ENCODE data around the gene NME4. TPM values are rescaled to one million over a fixed set of nuclear protein-coding genes. Genes with fewer than 3 reads are reported as not detected.
A peak's percentile ranks its signal among the peaks of the same experiment; 100 is the strongest.
"Not testable (repeated sequence)": the region's sequence is repeated elsewhere in the genome, so short reads cannot be mapped to it uniquely, and the experiment has no call there.

The NME4 gene
- polyA plus RNA-seq, 2 of the 4 experiments (the other 2 are of a cell fraction), result 239 to 349 TPM

DNA sequence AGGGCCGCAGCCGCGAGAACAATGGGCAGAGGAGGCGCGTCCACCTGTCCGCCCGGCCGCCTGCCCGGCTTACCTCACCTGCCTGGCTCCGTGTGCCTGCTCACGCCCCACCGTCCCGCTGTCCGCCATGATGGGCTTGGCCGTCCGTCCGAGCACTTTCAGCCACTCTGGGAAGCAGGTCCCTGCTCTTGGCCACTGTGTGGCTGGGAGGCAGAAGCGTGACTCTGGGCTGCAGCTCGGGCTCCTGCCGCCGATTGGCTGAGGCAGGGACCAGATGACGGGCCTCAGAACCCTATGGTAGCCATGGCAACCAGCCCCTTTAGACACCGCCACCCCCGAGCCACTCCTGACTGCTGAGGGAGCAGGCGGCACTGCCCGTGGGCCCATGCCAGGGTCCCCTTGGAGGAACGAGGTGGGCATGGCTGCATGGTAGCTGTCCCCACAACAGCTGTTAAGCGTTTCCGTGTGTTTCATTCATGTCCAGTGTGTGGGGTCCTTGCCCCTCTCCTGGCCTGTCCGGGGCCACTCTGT, 35.6 kb upstream of the NME4 start:
- no peak for DNase-seq (ENCODE audit: low read depth in 1 of 2, low spot score in 1 of 2)
- POLR2A ChIA-PET, result interaction anchor here (0.9 to 1.4 kb wide), 2 partner anchors 134 to 283 kb away, joined by 3 to 5 read pairs; partner anchors contain the start of gene MPG
- Histone ChIP-seq H3K4me2 (peak overlapping the region; percentile 75; the same call in 1 of the 3 replicates), H3K4me1 (peaks cover 7% of the 10 kb centered on the region; the same call in 2 of the 3 replicates), H3K27ac (no peak overlapping the region), H3K9me3 (no peaks in the 10 kb centered on the region), H3K4me3 (no peak overlapping the region)
- ATAC-seq, result no peak
- FAIRE-seq, result no peak
- CTCF ChIA-PET, result interaction anchor here (0.6 to 7.6 kb wide), 47 partner anchors 10 to 327 kb away, joined by 3 to 80 read pairs (median 7); partner anchors contain the start of genes AXIN1, FAM234A, HBQ1 and MRPL28
- no peak for TF ChIP-seq JUN (IDR thresholded peaks at IDR 0.05)
- TF ChIP-seq CBX2 (IDR thresholded peaks at IDR 0.05; ENCODE audit: borderline replicate concordance, low read depth), result no peak
- no peak for TF ChIP-seq HOXA7 (CRISPR knock-in tag; IDR thresholded peaks at IDR 0.05)
- TF ChIP-seq, protein P1, sequence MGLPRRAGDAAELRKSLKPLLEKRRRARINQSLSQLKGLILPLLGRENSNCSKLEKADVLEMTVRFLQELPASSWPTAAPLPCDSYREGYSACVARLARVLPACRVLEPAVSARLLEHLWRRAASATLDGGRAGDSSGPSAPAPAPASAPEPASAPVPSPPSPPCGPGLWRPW (IDR thresholded peaks at IDR 0.05), result no peak
- TF ChIP-seq RAD21 (conservative IDR thresholded peaks at IDR 0.05 in 1 of 2, IDR thresholded peaks at IDR 0.05 in 1 of 2), result no peak
- no peak for TF ChIP-seq ZNF302 (CRISPR knock-in tag; IDR thresholded peaks at IDR 0.05)
- TF ChIP-seq, protein P2, sequence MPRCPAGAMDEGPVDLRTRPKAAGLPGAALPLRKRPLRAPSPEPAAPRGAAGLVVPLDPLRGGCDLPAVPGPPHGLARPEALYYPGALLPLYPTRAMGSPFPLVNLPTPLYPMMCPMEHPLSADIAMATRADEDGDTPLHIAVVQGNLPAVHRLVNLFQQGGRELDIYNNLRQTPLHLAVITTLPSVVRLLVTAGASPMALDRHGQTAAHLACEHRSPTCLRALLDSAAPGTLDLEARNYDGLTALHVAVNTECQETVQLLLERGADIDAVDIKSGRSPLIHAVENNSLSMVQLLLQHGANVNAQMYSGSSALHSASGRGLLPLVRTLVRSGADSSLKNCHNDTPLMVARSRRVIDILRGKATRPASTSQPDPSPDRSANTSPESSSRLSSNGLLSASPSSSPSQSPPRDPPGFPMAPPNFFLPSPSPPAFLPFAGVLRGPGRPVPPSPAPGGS (IDR thresholded peaks at IDR 0.05), result no peak
- WGBS (ENCODE audit: missing lambda C conversion rate), result 80% methylated on average over 26 of the region's 30 CpGs

DNA sequence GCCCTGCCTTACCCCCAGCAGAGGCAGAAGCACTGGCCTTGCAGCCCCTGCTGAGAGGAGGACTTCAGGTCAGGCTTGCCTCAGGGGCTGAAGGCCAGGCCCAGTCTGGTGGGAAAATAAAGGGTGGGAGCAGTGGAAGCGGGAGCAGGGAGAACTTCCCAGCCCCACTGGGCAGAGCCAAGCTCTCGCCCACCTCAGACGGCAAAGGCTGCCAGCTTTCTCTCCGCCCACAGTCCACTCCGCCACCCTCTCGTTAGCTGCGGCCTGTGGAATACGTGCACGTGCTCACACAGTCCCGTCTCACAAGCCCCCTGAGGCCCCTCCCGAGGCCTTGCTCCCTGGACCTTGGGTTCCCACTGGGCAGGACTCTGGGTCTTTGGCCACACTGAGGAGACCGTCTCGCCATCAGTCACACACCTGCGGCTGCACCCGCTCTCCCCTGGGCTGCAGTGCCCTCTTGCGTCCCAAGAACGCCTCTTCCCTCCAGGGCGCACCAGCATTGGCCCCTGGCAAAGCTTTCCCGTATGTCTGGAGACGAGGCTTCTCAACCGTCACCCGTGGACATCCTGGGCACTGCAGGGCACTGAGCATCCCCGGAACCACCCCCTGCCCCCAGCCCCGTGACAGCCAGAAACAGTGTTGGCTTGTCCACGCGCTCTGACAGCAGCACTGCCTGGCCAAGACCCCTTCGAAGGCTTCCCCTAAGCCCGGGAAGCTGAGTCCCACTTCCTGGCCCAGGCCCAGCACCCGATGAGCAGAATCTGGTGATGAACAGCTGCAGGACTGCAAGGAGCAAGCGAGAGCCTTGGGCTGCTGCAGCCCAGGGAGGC, 34.9 kb upstream of the NME4 start:
- ChIA-PET CTCF (interaction anchor here (0.6 to 7.6 kb wide), 73 partner anchors 10 to 328 kb away, joined by 3 to 80 read pairs (median 6); partner anchors contain the start of genes ARHGDIG, AXIN1, FAM234A and HBQ1), POLR2A (interaction anchor here (0.7 to 1.4 kb wide), 6 partner anchors 9 to 284 kb away, joined by 3 to 7 read pairs (median 5); partner anchors contain the start of genes AXIN1 and MPG)
- 14% methylated on average over 21 of the region's 30 CpGs for WGBS (ENCODE audit: missing lambda C conversion rate)
- DNase-seq (ENCODE audit: low read depth in 1 of 2, low spot score in 1 of 2), result peak; percentile 89 to 94
- peak; percentile 86 to 94 for ATAC-seq
- Histone ChIP-seq H3K4me2 (peak overlapping the region; percentile 75), H3K4me3 (no peak overlapping the region), H3K9me3 (no peaks in the 10 kb centered on the region), H3K4me1 (peaks cover 7% of the 10 kb centered on the region; the same call in 2 of the 3 replicates), H3K27ac (0 out of 6 replicates have a peak overlapping the region, but pooled peaks of 1 of the 2 experiments have one; percentile 49)
- TF ChIP-seq HOXA7 (CRISPR knock-in tag; IDR thresholded peaks at IDR 0.05) (no peak), CHD4 (IDR thresholded peaks at IDR 0.05; ENCODE audit: borderline replicate concordance) (no peak), CEBPB (IDR thresholded peaks at IDR 0.05) (no peak), NFE2L2 (conservative IDR thresholded peaks at IDR 0.05; ENCODE audit: low read length) (no peak), NR3C1 (IDR thresholded peaks at IDR 0.05) (no peak), ZNF302 (CRISPR knock-in tag; IDR thresholded peaks at IDR 0.05) (no peak), HOXB13 (CRISPR knock-in tag; IDR thresholded peaks at IDR 0.05; ENCODE audit: low read depth) (no peak), RAD21 (conservative IDR thresholded peaks at IDR 0.05 in 1 of 2, IDR thresholded peaks at IDR 0.05 in 1 of 2) (peak; percentile 96 to 97), SMC3 (IDR thresholded peaks at IDR 0.05) (peak; percentile 84), ZC3H11A (IDR thresholded peaks at IDR 0.05) (no peak), ZFP36 (IDR thresholded peaks at IDR 0.05; ENCODE audit: borderline replicate concordance, partially characterized antibody) (no peak), CBX2 (IDR thresholded peaks at IDR 0.05; ENCODE audit: borderline replicate concordance, low read depth) (no peak)
- TF ChIP-seq, protein P1 (IDR thresholded peaks at IDR 0.05), result no peak
- TF ChIP-seq, protein P3, sequence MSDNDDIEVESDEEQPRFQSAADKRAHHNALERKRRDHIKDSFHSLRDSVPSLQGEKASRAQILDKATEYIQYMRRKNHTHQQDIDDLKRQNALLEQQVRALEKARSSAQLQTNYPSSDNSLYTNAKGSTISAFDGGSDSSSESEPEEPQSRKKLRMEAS (IDR thresholded peaks at IDR 0.05), result peak; percentile 50; the same call in 1 of the 2 replicates
- TF ChIP-seq, protein P4, sequence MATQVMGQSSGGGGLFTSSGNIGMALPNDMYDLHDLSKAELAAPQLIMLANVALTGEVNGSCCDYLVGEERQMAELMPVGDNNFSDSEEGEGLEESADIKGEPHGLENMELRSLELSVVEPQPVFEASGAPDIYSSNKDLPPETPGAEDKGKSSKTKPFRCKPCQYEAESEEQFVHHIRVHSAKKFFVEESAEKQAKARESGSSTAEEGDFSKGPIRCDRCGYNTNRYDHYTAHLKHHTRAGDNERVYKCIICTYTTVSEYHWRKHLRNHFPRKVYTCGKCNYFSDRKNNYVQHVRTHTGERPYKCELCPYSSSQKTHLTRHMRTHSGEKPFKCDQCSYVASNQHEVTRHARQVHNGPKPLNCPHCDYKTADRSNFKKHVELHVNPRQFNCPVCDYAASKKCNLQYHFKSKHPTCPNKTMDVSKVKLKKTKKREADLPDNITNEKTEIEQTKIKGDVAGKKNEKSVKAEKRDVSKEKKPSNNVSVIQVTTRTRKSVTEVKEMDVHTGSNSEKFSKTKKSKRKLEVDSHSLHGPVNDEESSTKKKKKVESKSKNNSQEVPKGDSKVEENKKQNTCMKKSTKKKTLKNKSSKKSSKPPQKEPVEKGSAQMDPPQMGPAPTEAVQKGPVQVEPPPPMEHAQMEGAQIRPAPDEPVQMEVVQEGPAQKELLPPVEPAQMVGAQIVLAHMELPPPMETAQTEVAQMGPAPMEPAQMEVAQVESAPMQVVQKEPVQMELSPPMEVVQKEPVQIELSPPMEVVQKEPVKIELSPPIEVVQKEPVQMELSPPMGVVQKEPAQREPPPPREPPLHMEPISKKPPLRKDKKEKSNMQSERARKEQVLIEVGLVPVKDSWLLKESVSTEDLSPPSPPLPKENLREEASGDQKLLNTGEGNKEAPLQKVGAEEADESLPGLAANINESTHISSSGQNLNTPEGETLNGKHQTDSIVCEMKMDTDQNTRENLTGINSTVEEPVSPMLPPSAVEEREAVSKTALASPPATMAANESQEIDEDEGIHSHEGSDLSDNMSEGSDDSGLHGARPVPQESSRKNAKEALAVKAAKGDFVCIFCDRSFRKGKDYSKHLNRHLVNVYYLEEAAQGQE (IDR thresholded peaks at IDR 0.05), result no peak
- TF ChIP-seq, protein P5, sequence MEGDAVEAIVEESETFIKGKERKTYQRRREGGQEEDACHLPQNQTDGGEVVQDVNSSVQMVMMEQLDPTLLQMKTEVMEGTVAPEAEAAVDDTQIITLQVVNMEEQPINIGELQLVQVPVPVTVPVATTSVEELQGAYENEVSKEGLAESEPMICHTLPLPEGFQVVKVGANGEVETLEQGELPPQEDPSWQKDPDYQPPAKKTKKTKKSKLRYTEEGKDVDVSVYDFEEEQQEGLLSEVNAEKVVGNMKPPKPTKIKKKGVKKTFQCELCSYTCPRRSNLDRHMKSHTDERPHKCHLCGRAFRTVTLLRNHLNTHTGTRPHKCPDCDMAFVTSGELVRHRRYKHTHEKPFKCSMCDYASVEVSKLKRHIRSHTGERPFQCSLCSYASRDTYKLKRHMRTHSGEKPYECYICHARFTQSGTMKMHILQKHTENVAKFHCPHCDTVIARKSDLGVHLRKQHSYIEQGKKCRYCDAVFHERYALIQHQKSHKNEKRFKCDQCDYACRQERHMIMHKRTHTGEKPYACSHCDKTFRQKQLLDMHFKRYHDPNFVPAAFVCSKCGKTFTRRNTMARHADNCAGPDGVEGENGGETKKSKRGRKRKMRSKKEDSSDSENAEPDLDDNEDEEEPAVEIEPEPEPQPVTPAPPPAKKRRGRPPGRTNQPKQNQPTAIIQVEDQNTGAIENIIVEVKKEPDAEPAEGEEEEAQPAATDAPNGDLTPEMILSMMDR (IDR thresholded peaks at IDR 0.05), result peak; percentile 88
- TF ChIP-seq, protein P6, sequence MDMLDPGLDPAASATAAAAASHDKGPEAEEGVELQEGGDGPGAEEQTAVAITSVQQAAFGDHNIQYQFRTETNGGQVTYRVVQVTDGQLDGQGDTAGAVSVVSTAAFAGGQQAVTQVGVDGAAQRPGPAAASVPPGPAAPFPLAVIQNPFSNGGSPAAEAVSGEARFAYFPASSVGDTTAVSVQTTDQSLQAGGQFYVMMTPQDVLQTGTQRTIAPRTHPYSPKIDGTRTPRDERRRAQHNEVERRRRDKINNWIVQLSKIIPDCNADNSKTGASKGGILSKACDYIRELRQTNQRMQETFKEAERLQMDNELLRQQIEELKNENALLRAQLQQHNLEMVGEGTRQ (IDR thresholded peaks at IDR 0.05), result no peak
- FAIRE-seq, result no peak

DNA sequence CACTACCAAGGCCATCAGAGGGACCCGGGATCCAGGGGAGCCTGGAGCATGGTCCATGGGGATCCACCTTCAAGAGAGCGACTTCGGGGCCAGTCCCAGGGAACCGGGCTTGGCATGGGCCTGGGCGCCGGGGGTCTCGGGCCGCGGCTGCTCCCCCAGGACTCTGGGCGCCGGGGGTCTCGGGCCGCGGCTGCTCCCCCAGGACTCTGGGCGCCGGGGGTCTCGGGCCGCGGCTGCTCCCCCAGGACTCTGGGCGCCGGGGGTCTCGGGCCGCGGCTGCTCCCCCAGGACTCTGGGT, 34.3 kb upstream of the NME4 start:
- 63% methylated on average over 6 of the region's 24 CpGs for WGBS (ENCODE audit: missing lambda C conversion rate)
- not testable (repeated sequence) for H3K27ac ChIP-seq; H3K9me3 ChIP-seq; FAIRE-seq; H3K4me1 ChIP-seq; H3K4me3 ChIP-seq; DNase-seq (ENCODE audit: low read depth in 1 of 2, low spot score in 1 of 2); ATAC-seq
- ChIA-PET CTCF (interaction anchor here (0.6 to 7.6 kb wide), 64 partner anchors 9 to 310 kb away, joined by 3 to 80 read pairs (median 6); partner anchors contain the start of genes ARHGDIG, AXIN1, FAM234A and HBQ1), POLR2A (interaction anchor here (1.0 to 1.4 kb wide), 4 partner anchors 8 to 256 kb away, joined by 3 to 7 read pairs (median 5); no protein-coding TSS in a partner anchor)
- H3K4me2 ChIP-seq, result peak overlapping the region; percentile 75
